K562 (cell line): ENCODE measurements around the gene IRF2BP1. TPM values are rescaled to one million over a fixed set of nuclear protein-coding genes. Genes with fewer than 3 reads are reported as not detected.

Experiments used
- BCL6 ChIP-seq: fragments of 250-450 bp; sonication (Bioruptor Pico); IDR thresholded peaks from 2 replicates; pipeline ENCODE4 v1.4.0; 2020
- COPS2 ChIP-seq: fragments of 450-650 bp; conservative IDR thresholded peaks from 2 replicates; pipeline ENCODE4 v1.6.1; 2016; ENCODE audit warnings: mild to moderate bottlenecking, moderate library complexity
- E2F4 ChIP-seq: sonication (generic); formaldehyde crosslinking; IDR thresholded peaks from 2 replicates; pipeline ENCODE4 v1.8.0; 2022; ENCODE audit warnings: mild to moderate bottlenecking, low read depth, missing genetic modification reagents
- FOXK1 ChIP-seq: sonication (generic); formaldehyde crosslinking; IDR thresholded peaks from 2 replicates; pipeline ENCODE4 v1.8.0; 2022; ENCODE audit warnings: missing genetic modification reagents, mild to moderate bottlenecking, borderline replicate concordance
- FOXP1 ChIP-seq: sonication (generic); formaldehyde crosslinking; IDR thresholded peaks from 2 replicates; pipeline ENCODE4 v1.8.0; 2022; ENCODE audit warnings: mild to moderate bottlenecking, missing genetic modification reagents
- HDAC2 ChIP-seq: fragments of 450-650 bp; IDR thresholded peaks from 2 replicates; pipeline ENCODE4 v1.6.1; 2016; ENCODE audit warnings: mild to moderate bottlenecking
- HLTF ChIP-seq: fragments of 450-650 bp; IDR thresholded peaks from 2 replicates; pipeline ENCODE4 v1.6.1; 2016
- KDM1A ChIP-seq, 2 experiments: fragments of 450-650 bp; IDR thresholded peaks; 2 replicates each; pipeline ENCODE4 v1.6.1; 2016; ENCODE audit warnings: mild to moderate bottlenecking in 2 of 2
- KDM5B ChIP-seq: fragments of 200-600 bp; sonication (generic); IDR thresholded peaks from 2 replicates; pipeline ENCODE4 v1.6.1; 2012; ENCODE audit warnings: low read depth, mild to moderate bottlenecking, moderate library complexity, low read length, control low read depth, inconsistent platforms; ENCODE audit not compliant: insufficient replicate concordance
- KLF10 ChIP-seq: fragments of 250-450 bp; sonication (Bioruptor Pico); IDR thresholded peaks from 2 replicates; pipeline ENCODE4 v1.6.1; 2021; ENCODE audit warnings: matching md5 sums
- NFE2L1 ChIP-seq: fragments of 450-650 bp; IDR thresholded peaks from 2 replicates; pipeline ENCODE4 v1.6.1; 2016; ENCODE audit warnings: missing genetic modification characterization, low read depth, mild to moderate bottlenecking, missing compliant biosample characterization, moderate library complexity, borderline replicate concordance
- POLR2B ChIP-seq: fragments of 450-650 bp; IDR thresholded peaks from 2 replicates; pipeline ENCODE4 v1.6.1; 2018; ENCODE audit warnings: low read depth; ENCODE audit not compliant: partially characterized antibody
- POLR2G ChIP-seq: fragments of 200-400 bp; formaldehyde crosslinking; IDR thresholded peaks from 2 replicates; pipeline ENCODE4 v1.6.1; 2017; ENCODE audit warnings: low read depth, mild to moderate bottlenecking, antibody characterized with exemption, low read length, moderate library complexity
- RAD51 ChIP-seq: fragments of 450-650 bp; IDR thresholded peaks from 2 replicates; pipeline ENCODE4 v1.7.1; 2016; ENCODE audit warnings: low read depth, mild to moderate bottlenecking, borderline replicate concordance
- RBFOX2 ChIP-seq: fragments of 200-400 bp; formaldehyde crosslinking; IDR thresholded peaks from 2 replicates; pipeline ENCODE4 v1.6.1; 2017; ENCODE audit warnings: low read depth, mild to moderate bottlenecking, low read length, moderate library complexity
- RBM39 ChIP-seq: fragments of 200-400 bp; formaldehyde crosslinking; optimal IDR thresholded peaks from 2 replicates; pipeline ENCODE3; 2018; ENCODE audit warnings: low read depth, low read length
- RCOR1 ChIP-seq, 2 experiments: IDR thresholded peaks; 2 replicates each; pipeline ENCODE4 v1.6.1; 2012; ENCODE audit warnings: low read depth in 2 of 2, low read length in 2 of 2, borderline replicate concordance in 1 of 2, improper control_type of control experiment in 1 of 2
- SAFB2 ChIP-seq: fragments of 200-400 bp; formaldehyde crosslinking; IDR thresholded peaks from 2 replicates; pipeline ENCODE4 v1.6.1; 2018; ENCODE audit warnings: borderline replicate concordance, low read length, low read depth, moderate library complexity; ENCODE audit not compliant: severe bottlenecking
- STAT6 ChIP-seq: sonication (generic); formaldehyde crosslinking; IDR thresholded peaks from 2 replicates; pipeline ENCODE4 v1.8.1; 2023; ENCODE audit warnings: mild to moderate bottlenecking, missing genetic modification reagents
- ZC3H4 ChIP-seq: sonication (generic); formaldehyde crosslinking; IDR thresholded peaks from 2 replicates; pipeline ENCODE4 v1.9.0; 2021; ENCODE audit warnings: missing genetic modification reagents, borderline replicate concordance
- ZNF12 ChIP-seq: sonication (generic); formaldehyde crosslinking; IDR thresholded peaks from 2 replicates; pipeline ENCODE4 v1.4.0; 2020; ENCODE audit warnings: mild to moderate bottlenecking, missing genetic modification reagents
- ZNF347 ChIP-seq: fragments of 450-650 bp; formaldehyde crosslinking; IDR thresholded peaks from 2 replicates; pipeline ENCODE4 v1.4.0; 2020; ENCODE audit warnings: low read depth, mild to moderate bottlenecking, moderate library complexity
- ZNF699 ChIP-seq: fragments of 250-450 bp; sonication (Bioruptor Pico); IDR thresholded peaks from 2 replicates; pipeline ENCODE4 v1.8.0; 2021; ENCODE audit warnings: mild to moderate bottlenecking, moderate library complexity; ENCODE audit not compliant: insufficient replicate concordance
- ZNF740 ChIP-seq, 3 experiments: fragments of 200-800 bp in 1 of 3; sonication (Bioruptor generic) in 1 of 3; sonication (generic) in 1 of 3; formaldehyde crosslinking in 1 of 3; IDR thresholded peaks; 2 replicates each; pipeline versions ENCODE4 v1.6.1 to v1.8.0; 2016 to 2022; ENCODE audit warnings: mild to moderate bottlenecking in 2 of 3, missing compliant biosample characterization in 2 of 3, missing genetic modification characterization in 2 of 3, missing genetic modification reagents in 1 of 3
- polyA plus RNA-seq, 8 experiments: library from polyadenylated mRNA; depleted of rRNA in 4 of 8; stranded (reverse) in 5 of 8; unstranded in 3 of 8; fragments of >200 nt; fragmentation: Nextera tagmentation in 2 of 8; fragmentation: Illumina TruSeq in 1 of 8; extraction: Ambion mirVana in 2 of 8; extraction: Trizol in 1 of 8; gene quantifications; 2 replicates each; pipeline versions ENCODE4 v1.2.1 to v1.2.3, GENCODE V29; 2011 to 2014; ENCODE audit warnings: inconsistent platforms in 1 of 8, missing spikeins in 1 of 8
- total RNA-seq, 7 experiments: library from RNA; depleted of rRNA in 6 of 7; stranded (reverse); fragments of >200 nt in 6 of 7; fragmentation: Illumina TruSeq in 2 of 7; extraction: Trizol in 2 of 7; gene quantifications; 2 replicates each; pipeline versions ENCODE4 v1.2.1 to v1.2.3, GENCODE V29; 2011 to 2021; ENCODE audit warnings: low replicate concordance in 1 of 7

IRF2BP1 gene
- total and polyA plus RNA-seq, 9 of the 15 experiments (the other 6 are each of a cell fraction or from before 2014, with no cell fraction given), result 0.61 to 35.9 (median 3.5) TPM

- TF ChIP-seq RBM39 (no peak), RBFOX2 (peak; percentile 77), STAT6 (CRISPR knock-in tag) (no peak), ZNF347 (CRISPR knock-in tag) (no peak), COPS2 (no peak), KDM5B (peak; percentile 48), HDAC2 (peak; percentile 99), ZNF12 (CRISPR knock-in tag) (no peak), NFE2L1 (no peak), ZNF699 (CRISPR knock-in tag) (no peak), ZNF740 (CRISPR knock-in tag; IDR thresholded peaks at IDR 0.05) (no peak), ZNF740 (tag; IDR thresholded peaks at IDR 0.05) (peak in 1 of 2 experiments; percentile 52; a peak in 1 of 4 replicates), HLTF (no peak; the same call in 1 of the 2 replicates), FOXP1 (0 out of 2 replicates have a peak, but pooled peaks have one; percentile 44), KDM1A (IDR thresholded peaks at IDR 0.05) (peak; percentile 97 to 99), RAD51 (no peak), E2F4 (CRISPR knock-in tag) (no peak), RCOR1 (IDR thresholded peaks at IDR 0.05; ENCODE audit: borderline replicate concordance in 1 of 2, low read depth in 2 of 2, low read length in 2 of 2) (peak; percentile 36 to 84; a peak in 3 of 4 replicates), POLR2B (no peak), FOXK1 (CRISPR knock-in tag) (peak; percentile 73; the same call in 1 of the 2 replicates), BCL6 (CRISPR knock-in tag) (no peak), POLR2G (peak; percentile 89), SAFB2 (no peak), ZC3H4 (CRISPR knock-in tag) (no peak), KLF10 (CRISPR knock-in tag) (no peak)
These were observed 21.9 kb downstream of the IRF2BP1 start, which contains the start of gene FOXA3 (continued) for GRCh38 chr19:45863840-45864628.
